AG20443 (cell line): ENCODE measurements around the gene SEMA6C.
A peak's percentile ranks its signal among the peaks of the same experiment; 100 is the strongest.
"Not testable (repeated sequence)": the region's sequence is repeated elsewhere in the genome, so short reads cannot be mapped to it uniquely, and the experiment has no call there.

Experiments
- DNase-seq: peaks from one replicate; pipeline ENCODE4 v3.0.0; 2012; ENCODE audit warnings: low spot score, mixed read lengths

The SEMA6C gene

DNA sequence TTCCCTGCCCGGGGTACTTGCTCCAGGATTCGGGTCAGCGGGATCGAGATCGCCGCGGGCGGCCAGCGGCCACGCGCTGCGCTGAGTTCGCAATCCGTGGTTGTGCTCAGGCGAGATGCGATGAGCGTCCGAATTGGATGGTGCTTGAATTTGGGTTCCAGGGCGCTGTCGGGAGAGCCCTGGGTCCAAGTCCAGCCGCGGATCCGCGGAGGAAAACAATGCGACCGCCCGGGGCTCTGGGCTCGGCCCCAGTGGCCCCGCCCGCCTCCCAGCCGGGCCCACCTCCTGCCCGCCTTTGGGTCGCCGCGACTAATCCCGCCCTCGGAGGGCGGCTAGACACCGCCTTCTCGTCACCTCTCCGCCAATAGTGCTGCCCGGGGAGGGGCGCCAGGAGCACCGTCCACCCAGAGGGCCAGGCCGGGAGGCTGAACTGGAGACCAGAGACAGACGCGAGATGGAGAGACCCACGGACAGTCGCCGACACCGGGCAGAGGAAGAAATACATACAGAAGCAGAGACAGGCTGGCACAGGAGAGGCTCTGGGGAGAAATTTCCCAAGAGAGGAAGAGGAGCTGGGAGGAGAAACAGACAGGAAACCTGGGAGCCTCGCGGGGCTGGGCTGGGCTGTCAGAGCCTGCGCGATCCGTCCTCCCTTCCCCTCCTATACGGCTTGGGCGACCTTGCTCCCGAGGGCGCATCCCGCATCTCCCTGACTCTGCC is at the start of gene SEMA6C:
TSS of gene SEMA6C (minus strand) at position 220 of the 720 bp plus-strand sequence. CDS start 4,010 bp downstream, outside the sequence.
- DNase-seq: peak; percentile 97

DNA sequence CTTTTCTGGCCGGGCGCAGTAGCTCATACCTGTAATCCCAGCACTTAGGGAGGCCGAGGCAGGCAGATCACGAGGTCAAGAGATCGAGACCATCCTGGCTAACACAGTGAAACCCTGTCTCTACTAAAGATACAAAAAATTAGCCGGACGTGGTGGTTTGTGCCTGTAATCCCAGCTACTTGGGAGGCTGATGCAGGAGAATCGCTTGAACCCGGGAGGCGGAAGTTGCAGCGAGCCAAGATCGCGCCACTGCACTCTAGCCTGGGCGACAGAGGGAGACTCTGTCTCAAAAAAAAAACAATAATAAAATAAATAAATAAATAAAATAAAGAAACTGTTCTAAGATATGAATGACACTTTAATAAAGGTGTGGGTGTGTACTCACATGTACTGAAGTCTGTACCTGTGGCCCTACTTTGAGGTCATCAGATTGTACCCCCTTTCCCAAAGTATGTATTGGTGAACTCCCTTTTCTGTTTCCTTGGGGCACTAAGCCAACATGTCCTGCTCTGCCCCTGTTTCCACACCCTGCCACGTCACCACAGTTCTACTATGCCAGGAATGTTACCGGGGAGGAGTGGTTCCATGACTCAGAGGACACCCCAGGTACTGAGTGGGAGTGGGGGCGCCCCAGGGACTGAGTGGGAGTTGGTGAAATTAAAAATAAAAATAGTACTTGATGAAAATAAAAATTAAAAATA is 48.6 kb upstream of the SEMA6C start:
- DNase-seq: peak; percentile 89

GRCh38 chr1:151193856-151194255 is 47.4 kb upstream of the SEMA6C start:
- no peak for DNase-seq

GRCh38 chr1:151193304-151193703 is 46.9 kb upstream of the SEMA6C start:
- DNase-seq: no peak

DNA sequence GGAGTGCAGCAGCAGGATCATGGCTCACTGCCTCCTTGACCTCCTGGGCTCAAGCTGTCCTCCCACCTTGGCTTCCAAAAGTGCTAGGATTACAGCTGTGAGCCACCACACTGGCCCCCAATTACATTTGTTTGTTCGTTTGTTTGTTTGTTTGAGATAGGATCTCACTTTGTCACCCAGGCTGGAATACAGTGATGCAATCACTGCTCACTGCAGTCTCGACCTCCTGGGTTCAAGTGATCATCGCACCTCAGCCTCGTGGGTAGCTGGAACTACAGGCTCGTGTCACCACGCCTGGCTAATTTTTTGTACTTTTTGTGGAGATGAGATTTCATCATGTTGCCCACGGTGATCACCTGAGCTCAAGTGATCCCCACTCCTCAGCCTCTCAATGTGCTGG is 45.6 kb upstream of the SEMA6C start:
- no peak for DNase-seq

- DNase-seq: peak; percentile 91
Measured at GRCh38 chr1:151189637-151190445, 43.4 kb upstream of the SEMA6C start, which contains the start of gene VPS72. VPS72 (minus strand) TSS chr1:151190197; CDS start chr1:151190121, 76 bp downstream.

DNA sequence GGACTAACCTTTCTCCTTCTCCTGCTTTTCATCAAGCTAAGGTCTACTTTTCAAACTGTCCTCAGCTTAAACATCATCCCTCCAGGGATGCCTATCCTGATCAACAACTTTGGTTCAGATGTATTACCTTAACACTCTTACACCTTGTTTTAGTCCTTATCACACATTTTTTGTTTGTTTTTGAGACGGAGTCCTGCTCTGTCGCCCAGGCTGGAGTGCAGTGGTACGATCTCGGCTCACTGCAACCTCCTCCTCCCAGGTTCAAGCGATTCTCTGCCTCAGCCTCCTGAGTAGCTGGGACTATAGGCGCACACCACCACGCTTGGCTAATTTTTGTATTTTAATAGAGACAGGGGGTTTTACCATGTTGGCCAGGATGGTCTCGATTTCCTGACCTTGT is 42.2 kb upstream of the SEMA6C start:
- DNase-seq: not testable (repeated sequence)

GRCh38 chr1:151187205-151187604 is 40.8 kb upstream of the SEMA6C start:
- no peak for DNase-seq

GRCh38 chr1:151184211-151184610 is 37.8 kb upstream of the SEMA6C start:
- no peak for DNase-seq

GRCh38 chr1:151176514-151177045 is 30.1 kb upstream of the SEMA6C start:
- DNase-seq: no peak

DNA sequence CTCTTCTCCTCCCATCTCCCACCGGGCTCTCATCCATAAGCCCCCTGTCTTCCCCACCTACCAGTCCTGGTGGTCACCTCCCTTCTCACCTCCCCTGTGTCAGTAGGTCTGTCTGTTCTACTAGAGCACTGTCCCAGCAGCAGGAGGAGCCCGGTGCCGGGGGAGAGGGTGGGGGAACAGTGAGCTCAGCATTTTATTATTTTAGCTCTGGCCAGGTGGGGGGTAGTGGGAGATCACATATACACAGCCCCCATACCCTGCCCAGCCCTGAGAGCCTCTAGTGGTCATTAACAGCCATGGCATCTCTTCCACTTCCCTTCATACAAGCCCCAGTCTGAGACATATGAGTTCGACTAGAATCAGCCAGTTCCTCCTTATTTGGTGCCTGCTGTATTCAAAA is 29.4 kb upstream of the SEMA6C start, which contains the start of gene TMOD4:
TSS of gene TMOD4 (minus strand) at position 119 of the 400 bp plus-strand sequence. CDS start 1,106 bp downstream, outside the sequence.
- DNase-seq: peak; percentile 34

DNA sequence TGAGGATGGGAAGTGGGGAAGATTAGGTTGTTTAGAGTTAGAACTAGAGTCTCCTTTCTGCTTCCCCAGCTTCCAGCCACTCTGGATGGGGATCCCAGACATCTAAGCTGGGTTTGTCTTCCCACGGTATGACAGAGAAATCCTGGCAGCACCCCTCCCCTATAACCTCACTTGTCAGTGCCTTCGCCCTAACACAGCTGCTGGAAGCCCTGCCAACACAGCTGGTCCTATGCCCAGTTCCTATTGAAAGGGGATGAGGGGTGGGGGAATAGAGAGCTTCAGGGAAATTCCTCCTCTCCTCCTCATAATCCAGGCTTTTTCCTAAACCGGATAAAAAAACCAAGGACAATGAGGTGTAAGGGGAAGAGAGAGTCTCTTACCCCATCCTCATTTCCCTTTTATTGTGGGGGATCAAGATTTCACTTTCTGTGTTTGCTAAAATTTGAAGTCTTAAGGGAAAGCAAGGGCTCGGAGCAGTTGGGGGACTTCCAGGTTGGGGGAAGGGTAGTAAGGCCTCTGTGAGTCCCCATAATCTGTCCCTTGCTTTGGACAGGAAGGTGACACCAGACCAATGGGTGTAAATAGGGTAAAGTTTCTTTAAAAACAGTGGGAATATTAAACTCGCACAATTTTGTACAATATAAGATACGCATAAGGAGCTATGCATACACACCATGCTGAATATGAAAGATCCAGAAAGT is 28.8 kb upstream of the SEMA6C start:
- no peak for DNase-seq

GRCh38 chr1:151171190-151171589 is 24.8 kb upstream of the SEMA6C start:
- DNase-seq: no peak

DNA sequence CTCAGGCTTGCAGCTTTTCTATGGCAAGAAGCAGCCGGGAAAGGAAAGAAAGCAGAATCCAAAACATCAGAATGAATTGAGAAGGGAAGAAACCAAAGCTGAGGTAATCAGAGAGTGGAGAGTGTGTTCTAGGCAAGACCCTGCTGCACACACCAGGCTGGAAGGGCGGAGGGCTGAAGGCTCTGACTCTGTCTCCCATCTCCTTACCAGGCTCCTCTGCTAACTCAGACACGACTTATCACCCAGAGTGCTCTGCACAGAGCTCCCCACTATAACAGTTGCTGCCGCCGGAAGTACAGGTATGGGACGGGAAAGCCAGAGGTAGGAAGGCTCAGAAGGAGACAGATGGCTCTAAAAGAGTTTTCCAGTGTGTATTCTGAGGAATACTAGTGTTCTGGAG is 20.7 kb upstream of the SEMA6C start:
- no peak for DNase-seq

DNA sequence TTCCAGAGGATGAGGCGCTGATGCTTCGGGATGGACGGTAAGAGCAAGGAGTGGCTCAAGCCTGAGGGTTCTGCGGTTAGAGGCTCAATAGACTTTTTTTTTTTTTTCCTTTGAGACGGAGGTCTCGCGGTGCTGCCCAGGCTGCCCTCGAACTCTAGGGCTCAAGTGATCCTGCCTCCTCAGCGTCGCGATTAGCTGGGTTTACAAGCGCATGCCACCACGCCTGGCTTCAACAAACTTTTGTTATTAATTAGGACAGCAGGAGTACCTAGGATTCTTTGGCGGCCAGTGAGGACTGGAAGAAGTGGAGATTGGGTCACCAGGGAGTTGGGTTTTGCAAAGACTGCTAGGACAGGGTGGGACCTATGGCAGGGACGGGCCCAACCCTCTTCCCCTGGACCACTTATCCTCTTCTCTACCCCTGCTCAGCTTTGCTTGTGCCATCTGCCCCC is 20.1 kb upstream of the SEMA6C start:
- DNase-seq: peak; percentile 74

DNA sequence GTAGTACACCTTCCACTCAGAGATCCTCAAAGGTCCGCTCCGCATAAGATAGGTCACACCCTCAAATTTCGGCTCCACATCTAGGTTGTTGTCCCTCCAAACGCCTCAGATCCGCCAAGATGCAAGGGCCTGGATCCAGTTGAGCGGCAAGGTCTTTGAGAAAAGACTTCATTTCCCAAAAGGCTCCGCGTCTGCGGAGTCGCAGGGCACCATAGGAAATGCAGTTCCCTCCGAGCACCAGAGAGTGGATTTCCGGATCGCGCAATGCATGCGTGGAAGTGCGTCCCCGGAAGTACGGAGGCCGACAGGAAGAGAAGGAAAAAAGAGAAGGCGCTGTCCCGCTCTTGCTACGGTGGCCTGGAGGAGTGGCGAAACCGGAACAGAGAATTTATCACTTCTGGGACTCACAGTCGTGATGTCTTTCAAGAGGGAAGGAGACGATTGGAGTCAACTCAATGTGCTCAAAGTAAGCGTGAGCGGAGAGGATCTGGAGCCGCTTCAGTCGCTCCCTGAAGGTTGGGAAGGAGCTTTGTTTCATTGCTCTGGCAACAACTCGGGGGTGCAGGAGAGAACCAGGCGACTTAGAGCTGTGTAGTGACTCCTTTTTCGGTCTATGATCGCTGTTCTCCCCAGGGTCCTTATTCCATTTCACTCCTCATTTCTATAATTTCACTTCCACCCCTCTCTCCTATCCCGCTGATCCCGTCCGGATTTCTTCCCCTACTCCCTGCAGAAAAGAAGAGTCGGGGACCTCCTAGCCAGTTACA is 19.5 kb upstream of the SEMA6C start, which contains the start of the genes LYSMD1 and SCNM1:
TSS of gene LYSMD1 (minus strand) at position 165 of the 767 bp plus-strand sequence. CDS start 644 bp downstream, outside the sequence.
TSS of gene SCNM1 (plus strand) at position 407 of the 767 bp plus-strand sequence. CDS start at position 416, 9 bp downstream.
- peak; percentile 96 for DNase-seq

DNA sequence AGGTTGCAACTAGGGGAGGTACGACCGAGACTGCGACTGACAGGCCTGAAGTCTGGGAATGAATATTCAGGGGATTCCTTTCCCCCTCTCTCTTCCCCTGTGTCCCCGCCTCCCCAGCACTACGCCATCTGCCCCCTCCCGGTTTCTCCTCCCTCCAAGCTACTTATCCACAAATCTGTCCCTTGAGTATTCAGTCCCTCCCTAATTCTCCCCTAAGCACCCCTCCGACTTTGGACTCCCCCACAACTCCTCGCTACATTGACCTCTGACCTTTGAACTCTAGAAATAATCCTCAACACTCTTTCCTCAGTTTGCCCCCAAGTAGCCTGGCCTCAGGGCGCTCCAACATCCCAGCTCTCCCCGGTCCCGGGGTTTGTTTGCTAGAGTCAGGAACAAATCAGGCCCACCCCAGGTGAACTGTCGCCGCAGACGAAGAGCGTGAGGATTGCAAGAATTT is 18.9 kb upstream of the SEMA6C start:
- no peak for DNase-seq

DNA sequence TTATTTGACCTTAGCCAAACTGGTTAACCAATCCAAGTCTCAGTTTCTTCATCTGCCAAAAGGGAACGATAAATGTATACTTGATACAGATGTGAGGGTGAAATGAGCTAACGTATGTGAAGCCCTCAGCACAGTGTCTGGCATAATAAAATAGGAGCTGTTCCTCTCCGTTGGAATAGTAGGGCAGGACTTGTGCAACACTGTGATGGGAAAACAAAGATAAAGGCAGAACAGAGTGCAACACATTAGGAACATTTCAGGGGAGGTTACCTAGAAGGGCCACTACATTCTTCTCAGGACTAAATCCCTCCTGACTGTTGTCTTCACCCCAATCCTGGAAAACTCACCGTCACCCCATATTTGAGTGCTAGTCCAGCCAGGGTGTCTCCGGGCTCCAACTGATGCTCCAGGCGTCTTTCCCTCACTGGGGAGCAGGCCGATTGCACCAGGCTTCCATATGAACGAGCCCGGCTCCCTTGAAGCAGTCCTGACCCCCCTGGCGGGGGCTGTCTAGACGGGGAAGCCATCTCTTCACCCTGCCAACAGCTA is 18.4 kb upstream of the SEMA6C start:
- DNase-seq: peak; percentile 62

DNA sequence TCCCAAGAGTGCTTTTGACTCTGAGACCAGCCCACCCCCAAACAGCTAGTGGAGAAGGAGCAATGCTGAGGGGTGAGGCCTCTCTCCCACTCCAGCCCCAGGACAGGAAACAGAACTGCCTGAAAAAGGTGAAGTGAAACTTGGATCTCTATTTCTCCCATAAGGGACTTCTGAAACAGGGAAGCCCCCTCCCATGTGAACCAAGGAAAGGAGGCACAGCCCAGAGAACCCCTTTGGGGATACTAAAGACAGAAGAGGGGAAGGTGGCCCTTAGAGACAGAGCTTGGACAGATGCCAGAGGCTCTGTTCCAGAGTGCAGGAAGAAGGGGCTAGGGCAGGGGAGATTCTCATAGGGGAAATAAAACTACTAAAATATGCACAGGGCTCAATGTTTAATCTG is 12.9 kb upstream of the SEMA6C start:
- DNase-seq: no peak

DNA sequence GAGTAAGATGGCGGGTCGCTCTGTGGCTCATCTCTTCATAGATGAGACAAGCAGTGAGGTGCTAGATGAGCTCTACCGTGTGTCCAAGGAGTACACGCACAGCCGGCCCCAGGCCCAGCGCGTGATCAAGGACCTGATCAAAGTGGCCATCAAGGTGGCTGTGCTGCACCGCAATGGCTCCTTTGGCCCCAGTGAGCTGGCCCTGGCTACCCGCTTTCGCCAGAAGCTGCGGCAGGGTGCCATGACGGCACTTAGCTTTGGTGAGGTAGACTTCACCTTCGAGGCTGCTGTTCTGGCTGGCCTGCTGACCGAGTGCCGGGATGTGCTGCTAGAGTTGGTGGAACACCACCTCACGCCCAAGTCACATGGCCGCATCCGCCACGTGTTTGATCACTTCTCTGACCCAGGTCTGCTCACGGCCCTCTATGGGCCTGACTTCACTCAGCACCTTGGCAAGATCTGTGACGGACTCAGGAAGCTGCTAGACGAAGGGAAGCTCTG is 12.4 kb upstream of the SEMA6C start:
- DNase-seq: no peak
